HepG2 (cell line): ENCODE data around the gene NPFFR1. TPM values are rescaled to one million over a fixed set of nuclear protein-coding genes. Genes with fewer than 3 reads are reported as not detected.

ENCODE experiments used
- ATAC-seq: fragments of 200-7000 bp; cut with Tn5 transposase; 3 replicates; pipeline ENCODE4 v1.9.1; 2020; ENCODE audit warnings: mild to moderate bottlenecking, moderate library complexity
- BruUV-seq: library from RNA; stranded (reverse); fragments of 400-500 nt; replicated peaks from 2 replicates; lab custom pipeline; 2021; lab: Mats Ljungman, UMichigan
- CTCF ChIA-PET: fragments of 300-600 bp; formaldehyde crosslinking; extraction: SDS; loops from one replicate; lab custom pipeline; 2021; ENCODE audit warnings: low total read pairs, inconsistent platforms, low intra/inter-chr PET ratio; lab: Yijun Ruan, JAX
- POLR2A ChIA-PET: fragments of 350-600 bp; sonication (Branson Sonifier 250); formaldehyde crosslinking; loops from one replicate; lab custom pipeline; 2020; ENCODE audit warnings: antibody characterized with exemption, inconsistent platforms; lab: Yijun Ruan, JAX
- DNase-seq: peaks from one replicate; pipeline ENCODE4 v3.0.0-alpha.2; 2015; ENCODE audit warnings: low spot score
- FAIRE-seq: peaks from 3 replicates; lab custom pipeline; 2011; peaks lifted over from hg19 to GRCh38; lab: Jason Lieb, UNC
- H2AFZ ChIP-seq: one replicate; pipeline ENCODE4 v1.6.1; 2011; ENCODE audit warnings: low read length, inconsistent platforms
- H3K27ac ChIP-seq: fragments of 300-600 bp; 3 replicates; pipeline ENCODE4 v1.8.0; 2011; ENCODE audit warnings: mixed run types, mild to moderate bottlenecking, mixed read lengths, low read length, inconsistent platforms; ENCODE audit not compliant: insufficient read depth; ENCODE audit errors: extremely low read length
- H3K27me3 ChIP-seq, 2 experiments: fragments of 200-600 bp in 1 of 2; 2 replicates in 1 of 2; 3 replicates in 1 of 2; pipeline versions ENCODE4 v1.6.0 to v1.8.0; 2011; ENCODE audit warnings: low read length in 2 of 2, mild to moderate bottlenecking in 2 of 2, moderate library complexity in 2 of 2, inconsistent platforms in 1 of 2; ENCODE audit not compliant: insufficient read depth in 2 of 2, control insufficient read depth in 1 of 2
- H3K36me3 ChIP-seq, 2 experiments: fragments of 200-600 bp in 1 of 2; replicated peaks in 1 of 2; 2 replicates in 1 of 2; 3 replicates in 1 of 2; pipeline versions ENCODE4 v1.5.1 to v1.8.0; 2011; ENCODE audit warnings: low read length in 2 of 2, inconsistent platforms in 1 of 2; ENCODE audit not compliant: insufficient read depth in 2 of 2, control insufficient read depth in 1 of 2
- H3K4me1 ChIP-seq: 2 replicates; pipeline ENCODE4 v1.5.1; 2012; ENCODE audit warnings: low read length, inconsistent platforms; ENCODE audit not compliant: insufficient read depth
- H3K4me2 ChIP-seq: 2 replicates; pipeline ENCODE4 v1.6.0; 2011; ENCODE audit warnings: low read depth, low read length, inconsistent platforms
- H3K4me3 ChIP-seq, 3 experiments: fragments of 200-600 bp in 1 of 3; sonication (generic), shearing (Covaris generic) in 1 of 3; replicated peaks in 1 of 3; 2 replicates each; pipeline ENCODE4 v1.5.1; 2011 to 2016; ENCODE audit warnings: low read length in 3 of 3, inconsistent platforms in 2 of 3, low read depth in 2 of 3, mild to moderate bottlenecking in 2 of 3, control low read depth in 1 of 3, mixed read lengths in 1 of 3; ENCODE audit not compliant: insufficient read depth in 1 of 3
- H3K79me2 ChIP-seq: one replicate; pipeline ENCODE4 v1.6.1; 2011; ENCODE audit warnings: low read length, inconsistent platforms; ENCODE audit not compliant: insufficient read depth
- H3K9ac ChIP-seq: 2 replicates; pipeline ENCODE4 v1.6.0; 2011; ENCODE audit warnings: mild to moderate bottlenecking, low read depth, low read length, inconsistent platforms; ENCODE audit not compliant: insufficient read depth
- H3K9me3 ChIP-seq: 2 replicates; pipeline ENCODE4 v1.5.1; 2012; ENCODE audit warnings: mild to moderate bottlenecking, low read length
- H4K20me1 ChIP-seq: 2 replicates; pipeline ENCODE4 v1.6.0; 2011; ENCODE audit warnings: inconsistent platforms, mild to moderate bottlenecking, low read length, moderate library complexity; ENCODE audit not compliant: insufficient read depth
- DNMT1 ChIP-seq: sonication (generic); formaldehyde crosslinking; IDR thresholded peaks from 2 replicates; pipeline ENCODE4 v1.5.1; 2020; ENCODE audit warnings: mild to moderate bottlenecking, missing genetic modification reagents
- MTA3 ChIP-seq: sonication (generic); formaldehyde crosslinking; IDR thresholded peaks from 2 replicates; pipeline ENCODE4 v1.4.0; 2020; ENCODE audit warnings: missing genetic modification reagents
- ONECUT2 ChIP-seq: sonication (generic); formaldehyde crosslinking; IDR thresholded peaks from 2 replicates; pipeline ENCODE4 v1.4.0; 2020; ENCODE audit warnings: missing genetic modification reagents
- TEAD3 ChIP-seq: optimal IDR thresholded peaks from 2 replicates; pipeline ENCODE3; 2016; ENCODE audit warnings: borderline replicate concordance
- WGBS: methylation state at CpG from one replicate; pipeline ENCODE4 v1.1.6; 2017; ENCODE audit warnings: low lambda C conversion rate; 5-methylcytosine and 5-hydroxymethylcytosine counted together
- in situ Hi-C: cut with HindIII; loops from 2 replicates; pipeline ENCODE4 v1.10.0; 2017; ENCODE audit warnings: low pct_unique_long_range_greater_than_20kb; ENCODE audit not compliant: extremely low pct_ligation_motif_present
- intact Hi-C: fragments of 100-400 bp; cut with micrococcal nuclease; formaldehyde crosslinking; loops from one replicate; pipeline ENCODE4 v1.10.0; 2022; ENCODE audit not compliant: unreplicated experiment
- polyA plus RNA-seq, 8 experiments: library from polyadenylated mRNA; depleted of rRNA in 3 of 8; stranded (reverse) in 7 of 8; unstranded in 1 of 8; fragments of >200 nt; fragmentation: Illumina TruSeq in 4 of 8; extraction: Trizol in 4 of 8; gene quantifications; 2 replicates each; pipeline versions ENCODE4 v1.2.1 to v1.2.3, GENCODE V29; 2011 to 2016; ENCODE audit warnings: low read depth in 4 of 8, missing spikeins in 1 of 8, mixed read lengths in 1 of 8; ENCODE audit not compliant: insufficient read depth in 1 of 8
- total RNA-seq, 5 experiments: library from RNA; depleted of rRNA; stranded (reverse); fragments of >200 nt; fragmentation: Illumina TruSeq; extraction: Trizol; gene quantifications; 2 replicates each; pipeline ENCODE4 v1.2.3, GENCODE V29; 2016; ENCODE audit warnings: low read depth in 1 of 5

Gene NPFFR1
- total and polyA plus RNA-seq, 2 of the 13 experiments (the other 11 are each of a cell fraction or from before 2014, with no cell fraction given) = under 0.01 TPM; not detected in 1

- DNase-seq = no peak
- Histone ChIP-seq H3K4me1 (peaks cover 62% of the 10 kb centered on the region), H3K4me3 (no peak overlapping the region), H3K9ac (no peak overlapping the region), H3K4me2 (no peak overlapping the region)
- in situ Hi-C loops = no loop called here
- ATAC-seq = no peak
- TF ChIP-seq MTA3 (CRISPR knock-in tag) (no peak), DNMT1 (CRISPR knock-in tag) (0 out of 2 replicates have a peak, but pooled peaks have one; percentile 24)
- TF ChIP-seq, all 625 proteins: peak for 1
- intact Hi-C loops = no loop called here
- Histone ChIP-seq H3K36me3 (no peaks in the 10 kb centered on the region), H2AFZ (no peak overlapping the region), H3K27me3 (peaks cover 0 to 39% of the 10 kb centered on the region in 2 experiments; a peak in 4 of 5 replicates), H3K79me2 (no peaks in the 10 kb centered on the region), H3K9me3 (no peaks in the 10 kb centered on the region), H4K20me1 (no peaks in the 10 kb centered on the region), H3K27ac (no peak overlapping the region)
- POLR2A ChIA-PET = no interaction called here
- 95% methylated on average over 22 of the region's 40 CpGs for WGBS
- no TSS peak for BruUV-seq
- FAIRE-seq = no peak
- CTCF ChIA-PET = no interaction called here
Observed at GRCh38 chr10:70254778-70255328, 29.0 kb downstream of the NPFFR1 start.

- no TSS peak for BruUV-seq
- 36% methylated on average over 13 of the region's 14 CpGs for WGBS
- CTCF ChIA-PET = no interaction called here
- Histone ChIP-seq H3K9ac (no peak overlapping the region), H3K4me1 (peaks cover 55% of the 10 kb centered on the region), H4K20me1 (no peaks in the 10 kb centered on the region), H3K36me3 (no peaks in the 10 kb centered on the region), H3K4me2 (peak overlapping the region; percentile 54), H2AFZ (no peak overlapping the region), H3K9me3 (no peaks in the 10 kb centered on the region), H3K79me2 (no peaks in the 10 kb centered on the region), H3K4me3 (no peak overlapping the region; a peak in 1 of 6 replicates), H3K27me3 (peaks cover 0 to 39% of the 10 kb centered on the region in 2 experiments; a peak in 4 of 5 replicates), H3K27ac (no peak overlapping the region)
- no peak for FAIRE-seq
- TF ChIP-seq ONECUT2 (CRISPR knock-in tag) (no peak), TEAD3 (CRISPR knock-in tag) (peak; percentile 36)
- in situ Hi-C loops (no loop called here), intact Hi-C loops (no loop called here)
- no peak for DNase-seq
- POLR2A ChIA-PET = interaction anchor here (1.8 kb wide), 1 partner anchor 21 kb away, joined by 4 read pairs; the partner anchor contains the start of gene PPA1
- ATAC-seq = peak; percentile 55
Observed at GRCh38 chr10:70253878-70254765, 29.7 kb downstream of the NPFFR1 start.
